Renal cortex interstitium (tissue), 3 donors: ENCODE results near the gene LTK. TPM values are rescaled to one million over a fixed set of nuclear protein-coding genes. Genes with fewer than 3 reads are reported as not detected.

Experiments
- polyA plus RNA-seq, 3 donors: library from polyadenylated mRNA; unstranded; fragments of 120-200 nt; gene quantifications; one replicate each; pipeline ENCODE4 v1.2.1, GENCODE V29; 2013; ENCODE audit not compliant: insufficient read length in 3 of 3

The LTK gene
- polyA plus RNA-seq, 3 donors: 1.9 to 2.8 (median 2.2) TPM

Other genes starting within 250 kb of the LTK start
- gene OIP5, start 181.2 kb downstream of the LTK start, polyA plus RNA-seq: 10 to 100 TPM in 2 of 3 donors, 1 to 10 TPM in 1; 7.2 to 12.2 (median 10.5) TPM
- 100 to 1,000 TPM in 2 of 3 donors, 10 to 100 TPM in 1; 87.8 to 119 (median 117) TPM for gene NUSAP1, start 180.9 kb downstream of the LTK start, polyA plus RNA-seq
- gene NDUFAF1, start 111.3 kb downstream of the LTK start, polyA plus RNA-seq: 10 to 100 TPM; 22.7 to 27.2 (median 25.8) TPM
- 10 to 100 TPM; 62.8 to 73.0 (median 66.3) TPM for gene RTF1, start 96.7 kb downstream of the LTK start, polyA plus RNA-seq
- gene ITPKA, start 20.0 kb downstream of the LTK start, polyA plus RNA-seq: under 1 TPM; 0.44 to 0.63 (median 0.47) TPM
- gene RPAP1, start 30.4 kb upstream of the LTK start, polyA plus RNA-seq: 10 to 100 TPM; 25.5 to 33.0 (median 31.9) TPM
- gene TYRO3, start 45.4 kb upstream of the LTK start, polyA plus RNA-seq: 100 to 1,000 TPM; 139 to 175 (median 140) TPM
- gene MGA, start 146.6 kb upstream of the LTK start, polyA plus RNA-seq: 10 to 100 TPM; 36.2 to 40.8 (median 39.2) TPM